Activated CD4-positive, alpha-beta T cell treated with anti-CD3 and anti-CD28 coated beads, Interleukin-2, Interleukin-4, amounts not matched to agents 100 ng/mL and 50 ng/mL, durations not matched to agents 16 hours and 8 hours (primary cell): Measurements from ENCODE around the gene TRIM37.
"Not testable (repeated sequence)": the region's sequence is repeated elsewhere in the genome, so short reads cannot be mapped to it uniquely, and the experiment has no call there.

Experiments
- DNase-seq: peaks from one replicate; pipeline ENCODE4 v3.0.0-alpha.2; 2020; ENCODE audit warnings: low spot score

Gene TRIM37

GRCh38 chr17:58991718-58992331, 114.9 kb downstream of the TRIM37 start:
- DNase-seq, result peak; percentile 58

- DNase-seq, result no peak
Observed at GRCh38 chr17:58989629-58990028, 117.1 kb downstream of the TRIM37 start.

DNA sequence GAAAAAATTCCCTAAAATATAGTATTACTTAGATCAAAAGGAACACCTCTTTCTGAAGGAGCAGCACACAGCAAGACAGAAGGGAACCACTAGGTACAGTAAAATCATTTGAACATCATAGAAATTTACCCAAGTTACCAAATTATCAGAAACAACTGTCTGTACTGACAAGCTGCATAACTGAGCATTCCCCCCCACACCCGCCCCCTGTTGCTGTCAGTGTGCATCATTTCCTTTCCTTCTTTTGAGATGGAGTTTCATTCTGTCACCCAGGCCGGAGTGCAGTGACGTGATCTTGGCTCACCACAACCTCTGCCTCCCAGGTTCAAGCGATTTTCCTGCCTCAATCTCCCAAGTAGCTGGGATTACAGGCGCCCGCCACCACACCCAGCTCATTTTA, 120.7 kb downstream of the TRIM37 start:
- DNase-seq, result no peak

GRCh38 chr17:58985367-58985766, 121.3 kb downstream of the TRIM37 start:
- no peak for DNase-seq

GRCh38 chr17:58982626-58983025, 124.1 kb downstream of the TRIM37 start:
- no peak for DNase-seq

DNA sequence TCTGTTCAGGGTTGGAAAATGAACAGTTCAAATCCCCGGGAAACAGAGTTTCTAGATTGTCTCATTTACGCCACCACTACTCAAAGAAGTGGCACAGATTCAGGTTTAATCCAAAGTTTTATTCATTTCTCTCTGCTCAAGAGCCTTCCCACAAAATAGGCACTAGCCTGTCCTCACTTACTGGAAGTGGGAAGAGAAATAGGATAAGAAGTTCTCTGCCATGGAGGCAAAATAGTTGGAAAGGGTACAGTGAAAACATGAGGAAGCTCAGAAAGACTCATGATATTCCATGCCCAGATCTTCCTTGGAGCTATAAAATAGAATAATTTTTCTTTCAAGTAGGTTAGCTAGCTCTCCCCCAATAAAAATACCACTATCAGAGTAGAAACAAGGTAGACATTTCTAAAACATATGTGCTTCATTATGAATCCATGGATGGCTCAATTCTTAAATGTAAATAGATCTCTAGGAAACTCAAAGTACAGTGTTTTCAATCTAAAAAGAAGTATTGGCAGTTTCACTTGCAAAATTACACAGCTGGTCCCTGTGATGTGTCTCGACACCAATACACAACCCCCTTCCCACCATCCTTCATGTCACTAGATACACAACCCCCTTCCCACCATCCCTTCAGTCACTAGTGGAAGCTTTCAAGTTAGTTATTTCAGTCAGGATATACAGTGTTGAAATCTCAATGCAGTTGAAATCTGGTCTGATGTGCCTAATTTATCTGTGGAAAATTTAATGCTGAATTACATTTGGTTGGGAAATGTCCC, 125.8 kb downstream of the TRIM37 start:
- DNase-seq, result no peak

- DNase-seq, result no peak
Observed at GRCh38 chr17:58976541-58976940, 130.1 kb downstream of the TRIM37 start.

DNA sequence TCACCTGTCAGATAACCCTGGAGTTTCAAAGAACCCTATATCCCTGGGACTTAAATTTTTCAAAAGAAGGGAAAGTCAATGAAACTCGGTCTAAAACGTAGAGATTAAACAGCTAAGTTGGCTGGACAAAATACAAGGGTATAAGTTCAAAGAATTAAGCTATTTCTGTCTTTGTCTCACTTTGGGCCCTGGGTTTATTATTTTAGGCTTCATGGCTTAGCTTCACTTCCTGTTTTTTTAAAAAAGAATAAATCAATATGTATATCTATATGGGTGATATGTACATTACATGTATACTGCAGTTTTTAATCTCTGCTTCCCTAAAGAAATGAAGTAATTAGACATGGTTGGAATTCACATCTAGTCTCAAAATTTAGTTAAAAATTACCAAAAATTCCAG, 132.3 kb downstream of the TRIM37 start:
- DNase-seq, result no peak

GRCh38 chr17:58970609-58971450, 135.8 kb downstream of the TRIM37 start:
- no peak for DNase-seq

DNA sequence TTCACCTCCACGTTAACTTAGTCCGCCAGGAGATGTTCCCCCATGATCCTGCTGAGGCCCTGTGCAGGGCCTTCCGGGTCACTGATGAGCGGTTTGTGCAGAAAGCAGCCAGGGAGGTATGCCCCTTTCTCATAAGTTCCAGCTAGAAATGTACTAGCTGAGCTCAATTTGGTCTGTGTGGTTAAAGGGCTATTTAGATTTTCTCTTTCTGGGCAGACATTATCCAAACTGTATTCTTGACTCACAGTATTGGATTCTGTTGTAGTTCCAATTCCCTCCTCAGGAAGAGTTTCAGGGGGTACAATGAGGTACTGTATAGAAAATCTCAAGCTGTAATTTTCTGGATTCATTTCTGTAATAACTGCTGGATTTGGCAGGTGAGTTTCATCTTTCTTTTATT, 137.1 kb downstream of the TRIM37 start:
- no peak for DNase-seq

DNA sequence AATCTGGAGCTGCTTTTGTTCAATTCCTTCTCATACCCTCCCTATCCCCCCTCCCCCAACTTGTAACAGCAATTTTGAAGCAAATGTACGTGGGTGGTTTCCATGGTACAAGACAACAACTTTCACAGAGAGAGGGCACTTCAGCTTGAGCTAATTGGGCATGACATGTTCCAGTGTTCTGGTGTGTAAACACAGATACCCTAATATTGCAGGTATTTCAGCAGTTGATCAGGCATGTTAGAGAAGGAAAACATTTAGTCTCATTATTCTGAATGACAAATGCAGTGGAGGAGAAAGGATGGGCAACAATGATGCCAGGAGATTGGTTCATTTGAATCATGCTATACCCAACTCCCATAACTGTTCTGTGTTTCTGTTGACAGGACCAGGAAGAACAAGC, 137.5 kb downstream of the TRIM37 start:
- DNase-seq, result no peak

GRCh38 chr17:58968426-58969061, 138.1 kb downstream of the TRIM37 start:
- peak; percentile 12 for DNase-seq

- no peak for DNase-seq
Observed at GRCh38 chr17:58966208-58966607, 140.5 kb downstream of the TRIM37 start.

GRCh38 chr17:58965221-58965620, 141.5 kb downstream of the TRIM37 start:
- no peak for DNase-seq

- DNase-seq, result peak; percentile 23
Observed at GRCh38 chr17:58960068-58960467, 146.6 kb downstream of the TRIM37 start.

DNA sequence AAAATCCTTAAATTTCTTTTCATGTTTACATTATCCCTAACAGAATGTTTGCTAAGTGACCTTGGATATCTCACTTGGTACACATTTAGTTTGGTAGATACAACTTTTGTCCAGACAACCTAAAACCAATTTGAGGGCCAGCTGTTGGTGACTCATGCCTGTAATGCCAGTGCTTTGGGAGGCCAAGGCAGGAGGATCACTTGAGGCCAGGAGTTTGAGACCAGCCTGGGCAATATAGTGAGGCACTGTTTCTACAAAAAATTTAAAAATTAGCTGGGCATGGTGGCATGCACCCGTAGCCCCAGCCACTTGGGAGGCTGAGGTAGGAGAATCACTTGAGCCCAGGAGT, 149.0 kb downstream of the TRIM37 start:
- DNase-seq, result not testable (repeated sequence)

GRCh38 chr17:58956997-58957724, 149.5 kb downstream of the TRIM37 start:
- no peak for DNase-seq

GRCh38 chr17:58954358-58954757, 152.3 kb downstream of the TRIM37 start:
- DNase-seq, result not testable (repeated sequence)

GRCh38 chr17:58947824-58948223, 158.9 kb downstream of the TRIM37 start:
- no peak for DNase-seq

DNA sequence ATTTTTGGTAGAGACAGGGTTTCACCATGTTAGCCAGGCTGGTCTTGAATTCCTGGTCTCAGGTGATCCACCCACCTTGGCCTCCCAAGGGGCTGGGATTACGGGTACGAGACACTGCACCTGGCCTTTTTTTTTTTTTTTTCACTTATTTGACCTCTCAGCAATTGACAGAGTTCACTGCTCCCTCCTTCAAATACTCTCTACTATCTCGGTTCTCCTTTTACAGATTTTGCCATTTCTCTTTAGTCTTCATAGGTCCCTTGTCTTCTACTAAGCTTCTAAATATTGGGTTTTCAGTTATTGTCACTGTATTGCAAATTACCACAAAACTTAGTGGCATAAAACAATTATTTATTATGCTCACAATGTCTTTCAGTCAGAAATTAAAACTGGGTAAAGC, 159.3 kb downstream of the TRIM37 start:
- DNase-seq, result no peak

DNA sequence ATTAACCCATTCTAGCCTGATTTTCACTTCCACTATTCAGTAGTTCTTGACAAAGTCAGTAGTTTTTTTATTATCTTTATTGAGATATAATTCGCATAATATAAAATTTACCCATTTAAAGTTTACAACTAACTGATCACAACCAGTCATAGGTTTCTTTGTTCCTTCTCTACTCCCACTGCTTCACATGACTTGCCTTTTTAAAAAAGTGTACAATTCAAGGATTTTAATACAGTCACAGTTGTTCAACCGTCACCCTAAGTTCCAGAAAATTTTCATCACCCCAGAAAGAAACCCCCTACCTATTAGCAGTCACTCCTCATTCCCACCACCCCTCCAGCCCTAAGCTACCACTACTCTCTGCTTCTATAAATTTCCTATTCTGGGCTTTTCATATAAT, 162.5 kb downstream of the TRIM37 start:
- no peak for DNase-seq

- DNase-seq, result no peak
Observed at GRCh38 chr17:58936295-58936694, 170.4 kb downstream of the TRIM37 start.
